Measurements from ENCODE around the gene HFM1.
"Not testable (repeated sequence)": the region's sequence is repeated elsewhere in the genome, so short reads cannot be mapped to it uniquely, and the experiment has no call there.

HFM1 gene

GRCh38 chr1:91374086-91374485 is 30.6 kb downstream of the HFM1 start:
- no peak for TF ChIP-seq FOXA1 (IDR thresholded peaks at IDR 0.05)
- no peak for TF ChIP-seq BHLHE40 (IDR thresholded peaks at IDR 0.05; ENCODE audit: borderline replicate concordance)
- no peak for TF ChIP-seq LEF1 (IDR thresholded peaks at IDR 0.05; ENCODE audit: borderline replicate concordance)
- no peak for TF ChIP-seq SP1 (IDR thresholded peaks at IDR 0.05)
- TF ChIP-seq ZNF384 (IDR thresholded peaks at IDR 0.05), result no peak
- no peak for TF ChIP-seq NFRKB (IDR thresholded peaks at IDR 0.05)
- TF ChIP-seq ELF4 (IDR thresholded peaks at IDR 0.05), result no peak
- TF ChIP-seq FOXM1 (IDR thresholded peaks at IDR 0.05; ENCODE audit: borderline replicate concordance), result no peak
- no peak for TF ChIP-seq FOXK2 (IDR thresholded peaks at IDR 0.05)
- TF ChIP-seq PKNOX1 (IDR thresholded peaks at IDR 0.05), result no peak
- no peak for TF ChIP-seq TARDBP (IDR thresholded peaks at IDR 0.05)
- no peak for TF ChIP-seq HDGF (IDR thresholded peaks at IDR 0.05; ENCODE audit: borderline replicate concordance)
- no peak for TF ChIP-seq CTBP1 (IDR thresholded peaks at IDR 0.05; ENCODE audit: borderline replicate concordance)
- no peak for TF ChIP-seq SUZ12 (IDR thresholded peaks at IDR 0.05)
- ChIA-PET CTCF (no interaction called here), POLR2A (no interaction called here)
- no peak for DNase-seq (ENCODE audit: extremely low spot score)

GRCh38 chr1:91372230-91372629 is 32.4 kb downstream of the HFM1 start:
- CTCF ChIA-PET; POLR2A ChIA-PET; DNase-seq (ENCODE audit: extremely low spot score): not testable (repeated sequence)

GRCh38 chr1:91349524-91349923 is 55.1 kb downstream of the HFM1 start:
- TF ChIP-seq ZNF384 (IDR thresholded peaks at IDR 0.05), result no peak
- no peak for TF ChIP-seq CTBP1 (IDR thresholded peaks at IDR 0.05; ENCODE audit: borderline replicate concordance)
- TF ChIP-seq ELF4 (IDR thresholded peaks at IDR 0.05), result no peak
- DNase-seq (ENCODE audit: extremely low spot score), result no peak
- CTCF ChIA-PET, result interaction anchor here (0.7 kb wide), 1 partner anchor 699 kb away, joined by 3 read pairs; no protein-coding TSS in a partner anchor
- POLR2A ChIA-PET, result interaction anchor here (1.4 kb wide), 1 partner anchor 55 kb away, joined by 3 read pairs; the partner anchor contains the start of gene HFM1

DNA sequence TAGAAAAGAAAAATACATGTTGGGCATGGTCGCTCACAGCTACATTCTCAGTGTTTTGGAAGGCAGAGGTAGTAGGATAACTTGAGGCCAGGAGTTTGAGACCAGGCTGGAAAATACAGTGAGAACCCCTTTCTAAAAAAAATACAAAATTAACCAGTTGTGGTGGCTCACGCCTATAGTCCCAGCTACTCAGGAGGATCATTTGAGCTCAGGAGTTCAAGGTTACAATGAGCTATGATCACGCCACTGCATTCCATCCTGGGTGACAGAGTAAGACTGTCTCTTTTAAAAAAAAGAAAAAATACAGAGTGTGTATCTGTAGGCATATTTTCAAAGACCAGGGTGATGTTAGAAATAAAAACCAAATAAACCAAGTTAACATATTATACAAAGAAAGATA is 57.8 kb downstream of the HFM1 start:
- ChIA-PET CTCF (interaction anchor here (0.6 kb wide), 1 partner anchor 9 kb away, joined by 7 read pairs; no protein-coding TSS in a partner anchor), POLR2A (no interaction called here)
- no peak for DNase-seq (ENCODE audit: extremely low spot score)
- TF ChIP-seq ELF4 (IDR thresholded peaks at IDR 0.05) (no peak), SUZ12 (IDR thresholded peaks at IDR 0.05) (no peak), HDGF (IDR thresholded peaks at IDR 0.05; ENCODE audit: borderline replicate concordance) (no peak), FOXA1 (IDR thresholded peaks at IDR 0.05) (no peak), FOXM1 (IDR thresholded peaks at IDR 0.05; ENCODE audit: borderline replicate concordance) (no peak), ZNF384 (IDR thresholded peaks at IDR 0.05) (no peak), L3MBTL2 (conservative IDR thresholded peaks at IDR 0.05) (no peak), FOXK2 (IDR thresholded peaks at IDR 0.05) (no peak), BHLHE40 (IDR thresholded peaks at IDR 0.05; ENCODE audit: borderline replicate concordance) (no peak), CTBP1 (IDR thresholded peaks at IDR 0.05; ENCODE audit: borderline replicate concordance) (no peak), PKNOX1 (IDR thresholded peaks at IDR 0.05) (no peak)

- ChIA-PET POLR2A (no interaction called here), CTCF (no interaction called here)
- TF ChIP-seq FOXA1 (IDR thresholded peaks at IDR 0.05) (no peak), CTBP1 (IDR thresholded peaks at IDR 0.05; ENCODE audit: borderline replicate concordance) (no peak), L3MBTL2 (conservative IDR thresholded peaks at IDR 0.05) (no peak), ELF4 (IDR thresholded peaks at IDR 0.05) (no peak), HDGF (IDR thresholded peaks at IDR 0.05; ENCODE audit: borderline replicate concordance) (no peak), FOXM1 (IDR thresholded peaks at IDR 0.05; ENCODE audit: borderline replicate concordance) (no peak), SUZ12 (IDR thresholded peaks at IDR 0.05) (no peak), ARNT (IDR thresholded peaks at IDR 0.05) (no peak), FOXK2 (IDR thresholded peaks at IDR 0.05) (no peak), TARDBP (IDR thresholded peaks at IDR 0.05) (no peak), PKNOX1 (IDR thresholded peaks at IDR 0.05) (no peak), SP1 (IDR thresholded peaks at IDR 0.05) (no peak), NFRKB (IDR thresholded peaks at IDR 0.05) (no peak), ZNF384 (IDR thresholded peaks at IDR 0.05) (no peak), LEF1 (IDR thresholded peaks at IDR 0.05; ENCODE audit: borderline replicate concordance) (no peak), BHLHE40 (IDR thresholded peaks at IDR 0.05; ENCODE audit: borderline replicate concordance) (no peak)
- no peak for DNase-seq (ENCODE audit: extremely low spot score)
Measured at GRCh38 chr1:91345395-91346005, 59.1 kb downstream of the HFM1 start.

DNA sequence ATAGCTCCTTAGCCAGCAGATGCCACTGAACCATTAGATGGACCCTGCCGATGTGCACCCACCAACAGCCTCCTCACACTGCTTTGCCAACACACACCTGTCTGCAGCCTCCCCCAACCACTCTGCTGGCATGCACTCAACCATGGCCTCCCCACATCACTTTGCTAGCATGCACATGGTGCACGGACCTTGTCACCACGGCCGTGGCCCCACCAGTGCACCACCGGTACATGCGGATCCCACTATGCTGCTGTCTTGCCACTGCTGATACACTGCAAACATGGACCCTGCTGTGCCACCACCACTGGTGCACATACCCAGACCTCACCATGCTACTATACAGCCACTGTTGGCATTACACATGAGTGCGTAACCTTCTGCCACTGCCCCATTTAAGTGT is 66.1 kb downstream of the HFM1 start:
- TF ChIP-seq SP1 (IDR thresholded peaks at IDR 0.05) (no peak), FOXA1 (IDR thresholded peaks at IDR 0.05) (no peak), PKNOX1 (IDR thresholded peaks at IDR 0.05) (no peak), TARDBP (IDR thresholded peaks at IDR 0.05) (no peak), L3MBTL2 (conservative IDR thresholded peaks at IDR 0.05) (no peak), FOXM1 (IDR thresholded peaks at IDR 0.05; ENCODE audit: borderline replicate concordance) (no peak), HDGF (IDR thresholded peaks at IDR 0.05; ENCODE audit: borderline replicate concordance) (no peak), CTBP1 (IDR thresholded peaks at IDR 0.05; ENCODE audit: borderline replicate concordance) (no peak), LEF1 (IDR thresholded peaks at IDR 0.05; ENCODE audit: borderline replicate concordance) (no peak), NFRKB (IDR thresholded peaks at IDR 0.05) (no peak), BHLHE40 (IDR thresholded peaks at IDR 0.05; ENCODE audit: borderline replicate concordance) (no peak), ELF4 (IDR thresholded peaks at IDR 0.05) (no peak), ARNT (IDR thresholded peaks at IDR 0.05) (no peak), FOXK2 (IDR thresholded peaks at IDR 0.05) (no peak), SUZ12 (IDR thresholded peaks at IDR 0.05) (no peak)
- POLR2A ChIA-PET, result no interaction called here
- no peak for DNase-seq (ENCODE audit: extremely low spot score)
- CTCF ChIA-PET, result no interaction called here

All from HEK293T (cell line).